ENCODE measurements around the gene BCL2. TPM values are rescaled to one million over a fixed set of nuclear protein-coding genes. Genes with fewer than 3 reads are reported as not detected.

BCL2 gene
- total and polyA plus RNA-seq, 7 donors: 1.1 to 27.0 (median 8.9) TPM

GRCh38 chr18:63316612-63317555, 2.7 kb downstream of the BCL2 start:
- intact Hi-C loops (cut with DNase I): loop anchor here (5.0 kb wide), 4 partner anchors 45 to 185 kb away; no protein-coding TSS in a partner anchor
- Histone ChIP-seq H3K4me3 (peak overlapping the region; percentile 71), H3K36me3 (ENCODE audit: insufficient read depth in 1 of 2, low read depth in 1 of 2) (no peaks in the 10 kb centered on the region), H3K4me1 (peaks cover 49% of the 10 kb centered on the region), H3K27me3 (ENCODE audit: insufficient read depth in 3 of 3, low read length in 2 of 3) (no peaks in the 10 kb centered on the region), H3K9me3 (no peaks in the 10 kb centered on the region), H3K27ac (peak overlapping the region; percentile 72)
- WGBS, 3 donors: 38 to 63% (median 43%) methylated on average over 4 of the region's 4 CpGs
- TF ChIP-seq, protein P1, sequence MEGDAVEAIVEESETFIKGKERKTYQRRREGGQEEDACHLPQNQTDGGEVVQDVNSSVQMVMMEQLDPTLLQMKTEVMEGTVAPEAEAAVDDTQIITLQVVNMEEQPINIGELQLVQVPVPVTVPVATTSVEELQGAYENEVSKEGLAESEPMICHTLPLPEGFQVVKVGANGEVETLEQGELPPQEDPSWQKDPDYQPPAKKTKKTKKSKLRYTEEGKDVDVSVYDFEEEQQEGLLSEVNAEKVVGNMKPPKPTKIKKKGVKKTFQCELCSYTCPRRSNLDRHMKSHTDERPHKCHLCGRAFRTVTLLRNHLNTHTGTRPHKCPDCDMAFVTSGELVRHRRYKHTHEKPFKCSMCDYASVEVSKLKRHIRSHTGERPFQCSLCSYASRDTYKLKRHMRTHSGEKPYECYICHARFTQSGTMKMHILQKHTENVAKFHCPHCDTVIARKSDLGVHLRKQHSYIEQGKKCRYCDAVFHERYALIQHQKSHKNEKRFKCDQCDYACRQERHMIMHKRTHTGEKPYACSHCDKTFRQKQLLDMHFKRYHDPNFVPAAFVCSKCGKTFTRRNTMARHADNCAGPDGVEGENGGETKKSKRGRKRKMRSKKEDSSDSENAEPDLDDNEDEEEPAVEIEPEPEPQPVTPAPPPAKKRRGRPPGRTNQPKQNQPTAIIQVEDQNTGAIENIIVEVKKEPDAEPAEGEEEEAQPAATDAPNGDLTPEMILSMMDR (IDR thresholded peaks at IDR 0.05): no peak
- DNase-seq (no peak), ATAC-seq (no peak)

DNA sequence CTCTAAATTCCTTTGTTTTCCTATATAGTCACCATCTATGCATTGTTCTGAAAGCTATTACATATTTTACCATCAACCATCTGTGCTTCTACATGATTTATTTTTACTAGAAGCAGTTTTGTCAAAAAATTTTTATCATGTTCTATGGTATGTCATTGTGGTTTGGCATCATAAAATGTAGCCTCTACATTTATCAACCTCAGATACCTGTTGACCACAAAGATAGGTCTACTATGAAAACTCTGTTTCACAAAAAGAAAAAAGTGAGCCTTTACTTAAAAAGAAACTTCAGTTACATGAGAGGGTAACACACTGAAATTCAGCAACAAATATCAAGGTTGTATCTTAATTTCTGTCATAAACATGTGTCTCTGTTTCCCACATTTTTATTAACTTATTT, 3.7 kb downstream of the BCL2 start:
- no peak for ATAC-seq
- peak overlapping the region; percentile 71 for H3K4me3 ChIP-seq

DNA sequence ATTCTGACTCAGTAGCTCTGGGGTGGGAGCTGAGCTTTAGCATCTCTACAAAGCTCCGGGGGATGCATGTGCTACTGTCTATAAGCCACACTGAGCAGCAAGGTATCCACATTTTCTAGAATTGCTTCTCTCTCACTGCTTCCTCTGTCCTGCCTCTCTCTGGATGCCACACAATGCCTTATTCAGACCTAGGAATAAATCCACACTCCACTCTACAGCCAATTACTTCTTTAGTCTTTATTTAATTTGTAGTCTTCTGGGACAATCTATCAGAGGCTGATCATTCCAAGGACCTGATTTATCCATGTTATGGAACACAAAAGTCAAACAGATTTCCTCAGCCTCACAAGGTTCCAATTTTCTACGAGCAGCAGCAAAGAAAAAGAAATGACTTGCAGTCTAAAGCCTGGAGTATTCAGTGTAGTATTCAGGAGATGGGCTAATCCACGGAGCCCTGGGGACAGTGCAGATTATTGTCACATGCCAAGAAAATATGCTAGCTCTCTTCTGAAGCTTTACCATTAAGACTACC, 4.4 kb downstream of the BCL2 start:
- TF ChIP-seq, protein P1 (IDR thresholded peaks at IDR 0.05): no peak
- intact Hi-C loops (cut with DNase I): loop anchor here (5.0 kb wide), 4 partner anchors 43 to 183 kb away; no protein-coding TSS in a partner anchor
- Histone ChIP-seq H3K36me3 (ENCODE audit: insufficient read depth in 1 of 2, low read depth in 1 of 2) (no peaks in the 10 kb centered on the region), H3K9me3 (no peaks in the 10 kb centered on the region), H3K4me3 (peak overlapping the region; percentile 71), H3K27ac (peak overlapping the region; percentile 51), H3K27me3 (ENCODE audit: insufficient read depth in 3 of 3, low read length in 2 of 3) (no peaks in the 10 kb centered on the region), H3K4me1 (peaks cover 49% of the 10 kb centered on the region)
- 42 to 68% (median 46%) methylated on average over 3 of the region's 3 CpGs for WGBS, 3 donors
- ATAC-seq (no peak), DNase-seq (no peak)

More for the DNA sequence above, 3.7 kb downstream of the BCL2 start:
- Histone ChIP-seq H3K9me3 (no peaks in the 10 kb centered on the region), H3K36me3 (ENCODE audit: insufficient read depth in 1 of 2, low read depth in 1 of 2) (no peaks in the 10 kb centered on the region), H3K27ac (peak overlapping the region; percentile 51), H3K4me1 (peaks cover 52% of the 10 kb centered on the region), H3K27me3 (ENCODE audit: insufficient read depth in 3 of 3, low read length in 2 of 3) (no peaks in the 10 kb centered on the region)
- intact Hi-C loops (cut with DNase I): loop anchor here (5.0 kb wide), 4 partner anchors 44 to 184 kb away; no protein-coding TSS in a partner anchor
- no peak for DNase-seq
- TF ChIP-seq, protein P1 (IDR thresholded peaks at IDR 0.05): no peak

DNA sequence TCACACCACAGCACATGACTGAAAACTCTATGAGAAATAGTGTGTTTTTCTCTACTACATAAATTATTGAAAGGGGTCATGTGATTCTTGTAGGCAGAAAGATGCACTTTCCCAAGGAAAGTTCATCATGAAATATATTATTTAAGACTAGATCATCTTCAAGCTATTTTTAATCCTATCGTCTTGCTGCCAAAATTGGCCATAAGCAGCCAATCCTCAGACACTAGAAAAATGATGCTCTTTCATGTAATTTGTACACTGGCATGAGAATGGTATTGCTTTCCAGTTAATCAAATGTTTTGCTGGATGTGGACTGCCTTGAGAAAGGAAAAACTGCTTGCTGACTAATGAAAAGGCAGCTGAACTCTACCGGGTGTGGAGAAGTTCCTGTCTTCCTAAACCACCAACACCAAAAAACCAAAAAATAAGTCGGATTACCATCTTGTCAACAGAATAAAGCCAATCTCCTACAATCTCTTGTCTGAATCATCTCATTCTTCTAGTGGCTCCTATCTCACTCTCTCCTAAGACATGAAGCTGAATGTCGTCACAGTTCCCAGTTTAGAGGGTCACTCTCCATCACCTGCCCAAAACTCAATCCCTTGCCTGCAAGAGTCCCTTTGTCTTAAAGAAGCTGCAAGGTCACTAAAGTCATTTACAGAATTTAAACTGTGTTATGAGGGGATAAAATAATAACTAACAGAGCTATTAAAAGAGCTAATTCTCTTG, 5.3 kb downstream of the BCL2 start:
- intact Hi-C loops (cut with DNase I): no loop called here
- H3K4me1 ChIP-seq: peaks cover 49% of the 10 kb centered on the region
- TF ChIP-seq, protein P1 (IDR thresholded peaks at IDR 0.05): no peak
- ATAC-seq (no peak), DNase-seq (no peak)
- H3K27me3 ChIP-seq (ENCODE audit: insufficient read depth in 3 of 3, low read length in 2 of 3): no peaks in the 10 kb centered on the region
- WGBS, 3 donors: 38 to 56% (median 40%) methylated on average over 4 of the region's 4 CpGs
- H3K36me3 ChIP-seq (ENCODE audit: insufficient read depth in 1 of 2, low read depth in 1 of 2): no peaks in the 10 kb centered on the region
- H3K4me3 ChIP-seq: peak overlapping the region; percentile 71
- H3K9me3 ChIP-seq: no peaks in the 10 kb centered on the region
- peak overlapping the region; percentile 51 for H3K27ac ChIP-seq
